ENCODE measurements around the gene PPP6R3.
A peak's percentile ranks its signal among the peaks of the same experiment; 100 is the strongest.
"Not testable (repeated sequence)": the region's sequence is repeated elsewhere in the genome, so short reads cannot be mapped to it uniquely, and the experiment has no call there.

PPP6R3 gene, protein sequence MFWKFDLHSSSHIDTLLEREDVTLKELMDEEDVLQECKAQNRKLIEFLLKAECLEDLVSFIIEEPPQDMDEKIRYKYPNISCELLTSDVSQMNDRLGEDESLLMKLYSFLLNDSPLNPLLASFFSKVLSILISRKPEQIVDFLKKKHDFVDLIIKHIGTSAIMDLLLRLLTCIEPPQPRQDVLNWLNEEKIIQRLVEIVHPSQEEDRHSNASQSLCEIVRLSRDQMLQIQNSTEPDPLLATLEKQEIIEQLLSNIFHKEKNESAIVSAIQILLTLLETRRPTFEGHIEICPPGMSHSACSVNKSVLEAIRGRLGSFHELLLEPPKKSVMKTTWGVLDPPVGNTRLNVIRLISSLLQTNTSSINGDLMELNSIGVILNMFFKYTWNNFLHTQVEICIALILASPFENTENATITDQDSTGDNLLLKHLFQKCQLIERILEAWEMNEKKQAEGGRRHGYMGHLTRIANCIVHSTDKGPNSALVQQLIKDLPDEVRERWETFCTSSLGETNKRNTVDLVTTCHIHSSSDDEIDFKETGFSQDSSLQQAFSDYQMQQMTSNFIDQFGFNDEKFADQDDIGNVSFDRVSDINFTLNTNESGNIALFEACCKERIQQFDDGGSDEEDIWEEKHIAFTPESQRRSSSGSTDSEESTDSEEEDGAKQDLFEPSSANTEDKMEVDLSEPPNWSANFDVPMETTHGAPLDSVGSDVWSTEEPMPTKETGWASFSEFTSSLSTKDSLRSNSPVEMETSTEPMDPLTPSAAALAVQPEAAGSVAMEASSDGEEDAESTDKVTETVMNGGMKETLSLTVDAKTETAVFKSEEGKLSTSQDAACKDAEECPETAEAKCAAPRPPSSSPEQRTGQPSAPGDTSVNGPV

DNA sequence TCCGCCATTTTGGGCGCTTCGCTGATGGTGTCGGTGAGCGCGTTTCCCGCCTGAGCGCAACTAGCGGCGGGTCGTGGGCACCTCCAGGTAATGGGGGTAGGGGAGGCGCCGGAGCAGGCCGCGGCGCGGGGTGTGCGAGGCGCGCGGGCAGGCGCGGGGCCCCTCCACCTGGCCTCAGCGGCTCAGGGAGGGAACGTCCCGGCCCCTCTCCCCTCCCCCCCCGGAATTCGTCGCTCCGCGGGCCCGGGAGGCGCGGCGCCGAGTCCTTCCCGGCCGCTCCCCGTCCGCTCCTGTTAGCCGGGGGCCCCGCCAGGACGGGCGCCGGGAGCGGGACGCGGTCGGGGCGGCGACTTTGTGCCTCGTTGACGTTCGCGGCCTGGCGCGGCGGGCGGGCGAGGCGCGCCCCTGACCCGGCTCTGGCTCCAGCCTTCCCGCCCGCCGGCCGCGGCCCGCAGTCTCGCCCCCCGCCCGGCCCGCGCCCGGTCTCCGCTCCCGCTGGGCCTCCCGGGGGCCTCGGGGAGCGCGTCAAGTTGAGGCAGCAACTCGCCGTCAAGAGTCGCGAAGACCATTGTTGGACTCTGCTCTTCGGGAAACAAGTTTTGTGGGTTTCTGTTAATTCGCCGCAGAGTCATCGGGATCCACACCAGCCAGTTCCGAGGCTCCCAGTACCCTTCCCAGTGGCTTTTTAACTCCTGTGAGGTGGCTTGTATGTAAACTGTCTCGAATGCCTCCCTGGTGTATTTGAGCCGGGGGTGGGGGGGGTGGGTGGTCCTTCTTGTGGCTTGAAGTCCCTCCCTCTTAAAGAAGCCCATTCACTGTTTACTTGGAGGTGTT is at the start of gene PPP6R3:
Gene PPP6R3 (plus strand): TSS at position 12 of the 834 bp plus-strand sequence. CDS start 76,913 bp downstream, outside the sequence.
- DNase-seq, result peak; percentile 45

DNA sequence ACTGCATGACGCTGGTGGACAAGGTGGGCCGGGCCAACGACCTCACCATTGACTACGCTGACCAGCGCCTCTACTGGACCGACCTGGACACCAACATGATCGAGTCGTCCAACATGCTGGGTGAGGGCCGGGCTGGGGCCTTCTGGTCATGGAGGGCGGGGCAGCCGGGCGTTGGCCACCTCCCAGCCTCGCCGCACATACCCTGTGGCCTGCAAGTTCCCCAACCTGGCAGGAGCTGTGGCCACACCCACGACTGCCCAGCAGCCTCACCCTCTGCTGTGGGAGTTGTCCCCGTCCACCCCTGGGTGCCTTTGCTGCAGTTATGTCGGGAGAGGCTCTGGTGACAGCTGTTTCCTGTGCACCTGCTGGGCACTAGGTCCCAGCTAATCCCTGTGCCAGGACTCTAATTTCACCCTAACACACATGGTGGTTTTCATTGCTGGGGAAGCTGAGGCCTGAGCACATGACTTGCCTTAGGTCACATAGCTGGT is 49.0 kb upstream of the PPP6R3 start:
- no peak for DNase-seq

DNA sequence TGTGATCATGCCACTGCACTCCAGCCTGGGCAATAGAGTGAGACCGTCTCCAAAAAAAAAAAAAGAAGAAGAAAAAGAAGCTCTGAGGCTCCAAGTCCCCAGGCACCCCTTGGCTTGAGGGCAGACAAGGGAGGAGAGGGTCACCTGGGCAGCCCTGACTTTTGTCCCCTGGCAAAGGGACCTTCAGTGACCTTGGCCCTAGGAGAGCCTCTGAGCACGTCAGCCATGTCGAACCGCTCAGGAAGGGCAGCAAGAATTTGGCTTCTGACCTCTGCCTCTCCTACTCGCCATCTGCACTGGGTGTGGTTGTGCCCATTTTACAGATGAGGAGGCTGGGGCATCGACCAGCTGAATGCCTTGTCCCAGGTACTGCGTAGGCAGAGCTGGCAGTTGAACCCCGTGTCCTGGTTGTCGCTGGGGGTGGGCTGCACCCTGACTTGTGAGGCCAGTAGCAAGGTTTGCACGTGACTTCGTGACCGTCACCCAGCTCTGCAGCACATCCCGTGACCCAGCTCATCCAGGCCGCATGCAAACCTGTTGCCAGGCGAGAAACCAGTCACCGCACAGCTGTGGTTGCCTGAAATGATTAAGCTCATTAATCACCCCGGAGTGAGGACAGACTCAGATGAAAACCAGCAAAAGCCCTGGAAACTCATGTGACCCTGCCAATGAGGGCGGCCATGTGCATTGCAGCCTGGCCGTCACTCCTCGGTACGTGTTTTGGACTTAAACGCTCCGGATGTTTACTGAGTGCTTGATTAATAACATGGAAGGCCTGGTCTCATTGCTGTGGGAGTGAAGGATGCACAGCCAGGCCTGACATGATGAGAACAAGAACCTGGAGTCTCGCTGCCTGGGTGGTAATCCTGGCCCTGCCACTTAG is 47.7 kb upstream of the PPP6R3 start:
- no peak for DNase-seq

DNA sequence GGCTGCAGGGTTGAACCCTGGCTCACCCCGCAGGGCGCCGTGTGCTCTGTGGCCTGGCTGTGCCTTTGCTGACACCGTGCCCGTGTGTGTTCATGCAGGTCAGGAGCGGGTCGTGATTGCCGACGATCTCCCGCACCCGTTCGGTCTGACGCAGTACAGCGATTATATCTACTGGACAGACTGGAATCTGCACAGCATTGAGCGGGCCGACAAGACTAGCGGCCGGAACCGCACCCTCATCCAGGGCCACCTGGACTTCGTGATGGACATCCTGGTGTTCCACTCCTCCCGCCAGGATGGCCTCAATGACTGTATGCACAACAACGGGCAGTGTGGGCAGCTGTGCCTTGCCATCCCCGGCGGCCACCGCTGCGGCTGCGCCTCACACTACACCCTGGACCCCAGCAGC is 47.0 kb upstream of the PPP6R3 start:
- no peak for DNase-seq

DNA sequence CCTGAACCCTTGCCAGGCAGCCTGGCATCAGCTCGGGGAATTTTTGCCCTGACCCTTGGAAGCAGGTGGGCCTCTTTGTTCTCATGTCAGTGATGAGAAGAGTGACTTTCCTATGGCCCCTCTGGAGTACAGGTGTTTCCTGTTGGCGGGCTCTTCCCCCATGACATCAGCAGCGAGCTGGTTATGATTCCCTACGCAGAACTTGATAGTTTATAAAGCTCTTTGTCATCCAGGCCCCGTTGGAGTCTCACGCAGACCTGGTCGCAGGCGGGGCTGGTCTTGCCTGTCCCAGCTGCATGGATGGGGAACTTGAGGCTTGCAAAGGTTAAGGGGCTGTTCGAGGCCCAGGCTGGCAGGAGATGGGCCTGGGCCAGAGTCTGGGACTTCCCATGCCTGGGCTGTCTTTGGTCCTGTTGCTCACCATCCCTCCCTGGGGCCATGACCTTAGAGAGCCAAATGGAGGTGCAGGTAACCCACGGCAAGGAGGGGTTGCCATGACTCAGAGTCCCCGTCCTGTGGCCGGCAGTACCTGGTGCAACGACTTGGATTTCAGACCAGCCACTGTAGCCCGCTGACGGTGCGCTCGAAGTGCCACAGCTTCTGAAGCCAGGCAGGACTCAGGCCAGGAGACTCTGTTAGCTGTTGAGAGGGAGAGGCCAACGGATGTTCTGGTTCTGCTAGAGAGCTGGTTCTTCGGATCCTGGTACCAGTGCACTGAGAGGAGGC is 45.9 kb upstream of the PPP6R3 start:
- DNase-seq, result no peak

DNA sequence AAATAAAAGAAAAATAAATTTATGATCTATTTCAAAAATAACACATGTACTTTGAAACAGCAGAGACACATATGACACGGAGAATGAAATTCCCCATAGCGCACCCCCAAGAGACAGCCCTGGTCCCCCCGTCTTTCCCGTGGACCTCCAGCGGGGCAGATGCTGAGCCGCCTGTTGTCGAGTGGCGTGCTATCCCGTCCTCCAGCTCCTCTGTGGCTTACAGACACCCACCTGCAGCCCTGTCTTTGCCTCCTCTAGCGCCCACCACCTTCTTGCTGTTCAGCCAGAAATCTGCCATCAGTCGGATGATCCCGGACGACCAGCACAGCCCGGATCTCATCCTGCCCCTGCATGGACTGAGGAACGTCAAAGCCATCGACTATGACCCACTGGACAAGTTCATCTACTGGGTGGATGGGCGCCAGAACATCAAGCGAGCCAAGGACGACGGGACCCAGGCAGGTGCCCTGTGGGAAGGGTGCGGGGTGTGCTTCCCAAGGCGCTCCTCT is 44.4 kb upstream of the PPP6R3 start:
- no peak for DNase-seq

DNA sequence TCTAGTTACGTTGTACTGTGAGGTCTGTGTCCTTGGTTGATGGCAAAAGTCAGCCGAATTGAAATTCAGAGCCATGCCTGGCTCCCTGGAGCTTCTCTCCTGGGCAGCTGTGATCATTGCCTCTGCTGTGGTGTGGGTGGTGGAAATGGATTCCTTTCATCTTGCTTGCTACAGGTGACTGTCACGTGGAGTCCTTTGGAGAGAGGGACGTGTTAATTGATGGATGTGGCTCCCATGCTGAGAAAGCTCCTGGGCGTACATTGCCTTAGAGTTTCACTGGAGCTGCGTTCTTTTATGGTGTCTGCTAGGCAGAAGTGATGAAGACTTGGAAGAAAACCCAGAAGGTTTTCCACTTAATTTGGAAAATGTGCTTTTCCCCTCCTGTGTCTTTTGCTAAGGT is 41.9 kb upstream of the PPP6R3 start:
- DNase-seq, result no peak

DNA sequence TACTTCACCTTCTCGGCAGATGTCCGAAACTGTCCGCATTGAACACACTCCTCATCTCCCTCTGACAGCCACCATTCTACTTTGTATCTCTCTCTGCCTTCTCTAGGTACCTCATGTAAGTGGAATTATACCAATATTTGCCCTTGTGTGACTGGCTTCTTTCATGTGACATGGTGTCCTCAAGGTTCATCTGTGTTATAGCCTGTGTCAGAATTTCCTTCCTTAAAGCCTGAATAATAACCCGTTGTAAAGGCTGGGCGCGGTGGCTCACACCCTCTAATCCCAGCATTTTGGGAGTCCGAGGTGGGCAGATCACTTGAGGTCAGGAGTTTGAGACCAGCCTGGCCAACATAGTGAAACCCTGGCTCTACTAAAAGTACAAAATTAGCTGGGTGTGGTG is 40.4 kb upstream of the PPP6R3 start:
- DNase-seq, result no peak

DNA sequence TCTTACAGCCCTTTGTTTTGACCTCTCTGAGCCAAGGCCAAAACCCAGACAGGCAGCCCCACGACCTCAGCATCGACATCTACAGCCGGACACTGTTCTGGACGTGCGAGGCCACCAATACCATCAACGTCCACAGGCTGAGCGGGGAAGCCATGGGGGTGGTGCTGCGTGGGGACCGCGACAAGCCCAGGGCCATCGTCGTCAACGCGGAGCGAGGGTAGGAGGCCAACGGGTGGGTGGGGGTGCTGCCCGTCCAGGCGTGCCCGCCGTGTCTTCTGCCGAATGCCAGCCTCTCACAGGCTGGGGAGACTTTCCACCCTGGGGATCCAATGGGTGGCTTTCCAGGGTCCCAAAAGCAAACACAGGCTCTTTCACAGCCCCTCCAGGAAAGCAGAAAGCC is 37.1 kb upstream of the PPP6R3 start:
- no peak for DNase-seq

DNA sequence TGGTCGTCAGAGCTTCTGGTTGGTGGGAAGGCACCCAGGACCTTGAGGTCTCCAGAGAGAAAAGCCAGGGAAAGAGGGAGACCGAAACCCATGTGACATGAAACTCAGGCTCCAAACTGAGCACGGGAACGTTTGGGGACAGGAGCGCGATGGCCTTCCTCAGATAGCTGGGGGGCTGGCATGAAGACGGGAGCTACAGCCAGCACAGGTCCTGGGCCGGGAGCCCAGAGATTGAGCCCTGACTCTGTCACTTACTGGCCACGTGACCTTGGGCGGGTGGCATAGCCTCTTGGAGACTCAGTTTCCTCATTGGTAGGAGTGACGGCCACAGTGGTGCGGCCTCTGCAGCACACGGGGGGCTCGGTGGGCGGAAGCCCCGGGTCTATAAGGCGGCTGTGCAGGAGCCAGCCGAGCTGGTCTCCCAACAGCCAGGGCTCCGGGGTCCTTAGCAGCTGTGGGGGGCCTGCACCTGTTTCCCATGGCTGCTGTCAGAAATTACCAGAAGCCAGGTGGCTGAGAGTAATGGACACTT is 36.4 kb upstream of the PPP6R3 start:
- DNase-seq, result no peak

DNA sequence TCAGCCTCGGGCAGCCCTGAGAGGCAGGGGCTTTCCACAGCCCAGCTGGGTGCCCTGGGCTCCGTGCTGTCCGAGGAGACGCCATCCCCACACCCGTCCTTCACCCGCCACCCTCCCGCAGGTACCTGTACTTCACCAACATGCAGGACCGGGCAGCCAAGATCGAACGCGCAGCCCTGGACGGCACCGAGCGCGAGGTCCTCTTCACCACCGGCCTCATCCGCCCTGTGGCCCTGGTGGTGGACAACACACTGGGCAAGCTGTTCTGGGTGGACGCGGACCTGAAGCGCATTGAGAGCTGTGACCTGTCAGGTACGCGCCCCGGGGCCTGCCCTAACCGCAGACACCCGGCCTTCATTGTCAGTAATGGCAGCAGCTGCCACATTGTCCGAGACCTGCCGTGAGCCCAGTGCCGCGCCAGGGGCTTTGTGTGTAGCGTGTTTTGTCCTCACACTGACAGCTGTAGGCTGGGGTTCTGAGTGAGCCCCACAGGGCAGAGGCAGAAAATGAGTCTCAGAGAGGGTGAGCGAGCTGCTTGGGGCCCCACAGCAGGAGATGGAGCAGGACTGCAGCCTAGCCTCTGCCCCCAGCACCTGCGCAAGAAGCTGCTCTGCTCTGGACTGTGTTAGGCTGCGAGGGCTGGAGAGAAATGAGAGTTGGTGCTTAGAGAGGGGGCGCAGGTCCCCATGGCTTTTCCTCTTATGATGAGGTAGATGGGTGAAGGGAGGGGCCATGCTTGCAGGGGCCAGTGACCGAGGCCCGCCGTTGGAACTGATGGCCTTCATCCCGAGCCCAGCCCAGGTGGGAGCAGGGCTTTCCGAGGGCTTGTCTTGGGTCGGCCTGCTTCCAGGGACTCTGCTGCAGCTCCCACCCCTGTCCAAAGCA is 35.3 kb upstream of the PPP6R3 start:
- DNase-seq, result no peak

DNA sequence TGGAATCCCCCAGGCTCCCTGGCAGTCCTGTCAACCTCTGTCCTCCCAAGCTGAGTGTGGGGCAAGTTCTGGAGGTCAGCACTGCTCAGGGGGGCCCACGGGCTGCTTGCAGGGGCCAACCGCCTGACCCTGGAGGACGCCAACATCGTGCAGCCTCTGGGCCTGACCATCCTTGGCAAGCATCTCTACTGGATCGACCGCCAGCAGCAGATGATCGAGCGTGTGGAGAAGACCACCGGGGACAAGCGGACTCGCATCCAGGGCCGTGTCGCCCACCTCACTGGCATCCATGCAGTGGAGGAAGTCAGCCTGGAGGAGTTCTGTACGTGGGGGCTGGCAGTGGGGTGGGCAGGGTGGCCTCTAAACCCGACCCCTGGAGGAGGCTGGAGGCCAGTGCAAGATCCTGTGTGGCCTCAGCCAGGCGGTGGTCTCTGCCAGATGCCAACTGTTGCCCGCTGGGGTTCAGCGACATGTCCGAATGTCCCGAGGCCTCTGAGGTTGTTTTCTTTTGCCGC is 34.6 kb upstream of the PPP6R3 start:
- DNase-seq, result no peak

DNA sequence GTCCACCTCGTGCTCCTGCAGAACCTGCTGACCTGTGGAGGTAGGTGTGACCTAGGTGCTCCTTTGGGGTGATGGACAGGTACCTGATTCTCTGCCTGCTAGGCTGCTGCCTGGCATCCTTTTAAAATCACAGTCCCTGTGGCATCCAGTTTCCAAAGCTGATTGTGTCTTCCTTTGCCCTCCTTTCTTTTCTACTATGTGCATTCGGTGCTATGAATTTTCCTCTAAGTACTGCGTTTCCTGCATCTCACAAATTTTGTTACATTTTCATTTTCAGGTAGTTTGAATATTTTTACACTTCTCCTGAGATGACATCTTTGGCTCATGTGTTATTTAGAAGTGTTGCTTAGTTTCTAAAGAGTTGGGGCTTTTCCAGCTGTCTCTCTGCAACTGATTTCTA is 30.9 kb upstream of the PPP6R3 start:
- DNase-seq, result no peak

DNA sequence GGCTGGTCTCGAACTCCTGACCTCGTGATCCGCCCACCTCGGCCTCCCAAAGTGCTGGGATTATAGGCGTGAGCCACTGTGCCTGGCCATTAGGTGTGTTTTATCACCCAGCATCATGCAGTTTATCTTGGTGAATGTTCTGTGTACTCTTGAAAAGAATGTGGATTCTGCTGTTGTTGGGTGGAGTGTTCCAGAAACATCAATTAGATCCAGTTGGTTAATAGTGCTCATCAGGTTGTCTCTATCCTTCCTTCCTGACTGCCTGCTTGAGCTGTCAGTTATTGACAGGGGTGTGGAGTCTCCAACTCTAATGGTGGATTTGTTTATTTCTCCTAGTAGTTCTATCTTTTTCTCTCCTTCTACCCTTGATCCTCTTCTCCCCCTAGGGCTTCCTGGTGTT is 30.2 kb upstream of the PPP6R3 start:
- DNase-seq, result no peak

DNA sequence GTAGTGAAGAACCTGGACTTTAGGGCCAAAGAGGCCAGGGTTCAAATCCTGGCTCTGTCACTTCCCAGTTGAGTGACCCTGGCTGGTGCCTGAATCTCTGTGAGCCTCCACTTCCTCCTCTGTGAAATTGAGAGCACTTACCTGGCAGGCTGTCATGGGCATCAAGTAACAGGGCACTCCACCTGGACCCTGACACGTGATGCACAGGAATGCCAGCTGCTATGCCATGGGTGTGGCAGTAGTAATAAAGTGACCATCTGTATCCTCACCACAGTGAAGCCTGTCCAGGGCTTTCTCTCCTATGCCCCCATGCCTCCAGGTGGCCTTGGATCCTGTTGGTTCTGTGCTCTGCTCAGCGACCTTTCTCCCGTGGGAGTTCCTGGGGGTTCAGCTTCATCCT is 29.8 kb upstream of the PPP6R3 start:
- DNase-seq, result no peak

DNA sequence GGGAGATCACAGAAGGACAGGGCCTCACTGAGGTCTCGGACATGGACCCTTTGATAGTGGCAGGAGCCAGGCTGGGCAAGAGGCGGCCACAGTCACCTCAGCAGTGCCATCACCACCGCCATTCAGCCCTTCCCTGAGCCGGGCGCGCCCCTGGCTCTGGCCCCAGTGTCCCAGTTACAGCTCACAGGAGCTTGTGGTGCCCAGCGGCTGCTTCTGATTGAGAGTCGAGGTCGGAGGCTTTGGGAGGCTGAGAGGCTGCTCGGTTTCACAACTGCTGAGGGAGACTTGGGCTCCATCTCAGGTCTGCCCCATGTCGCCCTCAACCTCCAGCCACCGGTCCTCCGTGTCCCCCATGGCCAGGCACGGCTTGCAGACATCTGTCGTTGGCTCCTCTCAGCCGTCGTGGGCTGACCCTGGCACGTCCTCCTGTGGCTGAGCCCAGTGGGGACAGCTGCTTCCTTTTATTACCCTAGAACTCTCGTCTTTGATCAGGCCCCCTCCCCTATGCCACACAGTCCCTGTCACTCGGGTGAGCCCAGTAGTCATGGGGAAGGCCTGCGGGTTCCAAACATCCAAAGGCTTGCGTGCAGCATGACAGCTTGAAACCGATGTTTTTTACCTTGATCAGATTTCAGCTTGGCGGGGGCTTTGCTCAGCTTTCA is 28.4 kb upstream of the PPP6R3 start:
- no peak for DNase-seq

DNA sequence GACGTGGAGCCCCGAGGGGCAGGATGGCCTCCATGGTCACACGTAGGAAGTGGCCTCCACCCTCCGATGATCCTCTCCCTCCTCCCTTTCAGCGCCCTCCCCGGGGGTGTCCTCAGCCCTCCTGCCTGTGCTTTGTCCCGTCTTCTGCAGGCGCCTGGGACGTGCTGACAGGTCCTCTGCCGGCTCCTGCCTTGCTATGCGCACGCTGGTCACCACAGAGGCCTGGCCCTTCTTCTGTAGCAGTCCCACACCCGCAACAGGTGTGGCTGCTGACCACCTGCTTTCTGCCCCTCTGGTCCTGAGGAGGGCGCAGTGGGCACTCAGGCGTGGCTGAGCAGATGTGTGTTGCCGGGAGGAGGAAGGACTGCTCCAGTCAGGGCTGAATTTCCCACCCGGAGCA is 27.7 kb upstream of the PPP6R3 start:
- DNase-seq, result no peak

DNA sequence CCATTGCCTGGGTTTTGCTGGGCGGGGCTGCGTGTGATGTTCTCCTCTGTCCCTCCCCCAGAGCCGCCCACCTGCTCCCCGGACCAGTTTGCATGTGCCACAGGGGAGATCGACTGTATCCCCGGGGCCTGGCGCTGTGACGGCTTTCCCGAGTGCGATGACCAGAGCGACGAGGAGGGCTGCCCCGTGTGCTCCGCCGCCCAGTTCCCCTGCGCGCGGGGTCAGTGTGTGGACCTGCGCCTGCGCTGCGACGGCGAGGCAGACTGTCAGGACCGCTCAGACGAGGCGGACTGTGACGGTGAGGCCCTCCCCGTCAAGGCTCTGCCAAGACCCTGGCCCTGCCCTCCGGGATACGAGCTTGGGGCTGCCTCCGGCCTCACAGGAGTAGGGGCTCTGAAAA is 27.0 kb upstream of the PPP6R3 start:
- DNase-seq, result no peak

DNA sequence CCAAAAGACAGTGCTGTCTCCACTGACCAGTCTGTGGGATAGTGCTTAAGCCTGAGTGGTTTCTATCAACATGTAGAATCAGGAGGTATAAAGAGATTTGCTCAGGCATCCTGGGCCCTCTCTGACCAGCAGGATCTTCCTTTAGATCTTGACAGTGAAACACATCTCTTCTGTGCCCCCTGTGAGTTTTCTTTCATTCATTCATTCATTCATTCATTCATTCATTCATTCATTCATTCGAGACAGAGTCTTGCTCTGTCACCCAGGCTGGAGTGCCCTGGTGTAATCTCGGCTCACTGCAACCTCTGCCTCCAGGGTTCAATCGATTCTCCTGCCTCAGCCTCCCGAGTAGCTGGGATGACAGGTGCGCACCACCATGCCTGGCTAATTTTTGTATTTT is 26.4 kb upstream of the PPP6R3 start:
- DNase-seq, result not testable (repeated sequence)

Measured in NCI-H526 treated with DMSO at 0.1 percent for 48 hours (cell line).